Measurements from ENCODE around the gene ROCK1.

The ROCK1 gene

DNA sequence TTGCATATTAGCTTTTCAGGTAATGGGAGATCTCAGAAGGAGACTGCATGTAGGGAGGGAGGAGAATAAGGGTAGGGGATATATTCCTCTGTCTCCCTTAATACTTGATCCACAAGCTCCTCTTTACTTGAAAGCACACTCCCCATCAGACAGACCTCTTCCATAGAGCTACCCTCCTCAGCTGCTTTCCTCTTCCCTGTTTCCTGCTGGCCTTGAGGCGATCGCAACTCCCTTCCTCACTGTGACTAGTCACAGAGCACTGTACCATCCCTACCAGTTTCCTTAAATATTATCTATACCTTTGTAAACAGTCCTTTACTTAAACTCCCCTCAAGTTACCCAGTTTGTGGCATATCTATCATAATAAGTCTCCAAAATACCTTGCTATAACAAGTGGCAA is 10.9 kb downstream of the ROCK1 start:
- no peak overlapping the region for H3K9ac ChIP-seq (ENCODE audit: low read length)
- H3K36me3 ChIP-seq (ENCODE audit: control insufficient read depth, insufficient read depth, low read length), result no peaks in the 10 kb centered on the region
- H3K4me1 ChIP-seq (ENCODE audit: control insufficient read depth, insufficient read depth, low read length), result peaks cover 7% of the 10 kb centered on the region; the same call in 1 of the 2 replicates
- H3K4me3 ChIP-seq (ENCODE audit: low read depth, low read length), result no peak overlapping the region
- H3K9me3 ChIP-seq (ENCODE audit: control insufficient read depth, insufficient read depth, low read depth, low read length), result no peaks in the 10 kb centered on the region
- H3K27me3 ChIP-seq (ENCODE audit: control insufficient read depth, insufficient read depth, low read length), result no peaks in the 10 kb centered on the region
- no peak overlapping the region for H3K27ac ChIP-seq (ENCODE audit: low read depth, low read length)

DNA sequence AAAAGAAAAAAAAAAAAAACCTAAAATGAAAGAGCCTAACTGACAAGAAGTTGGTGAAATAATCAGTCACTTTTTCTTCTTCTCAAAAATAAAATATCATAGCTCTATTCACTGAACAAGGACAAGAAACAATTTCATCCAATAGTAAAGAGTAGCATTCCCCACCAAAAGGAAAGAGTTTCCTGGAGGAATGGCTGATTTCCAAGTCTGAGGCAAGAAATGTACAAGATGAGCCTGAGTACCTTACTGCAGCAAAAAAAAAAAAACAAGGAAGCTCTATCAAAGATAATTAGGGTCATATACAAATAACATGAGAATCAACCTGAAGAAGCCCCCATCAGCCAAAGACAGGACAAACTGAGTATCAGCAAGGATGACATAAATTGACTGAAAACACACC is 11.5 kb downstream of the ROCK1 start:
- no peak overlapping the region for H3K9ac ChIP-seq (ENCODE audit: low read length)
- H3K4me1 ChIP-seq (ENCODE audit: control insufficient read depth, insufficient read depth, low read length), result peaks cover 7% of the 10 kb centered on the region; the same call in 1 of the 2 replicates
- H3K27ac ChIP-seq (ENCODE audit: low read depth, low read length), result no peak overlapping the region
- no peaks in the 10 kb centered on the region for H3K27me3 ChIP-seq (ENCODE audit: control insufficient read depth, insufficient read depth, low read length)
- H3K36me3 ChIP-seq (ENCODE audit: control insufficient read depth, insufficient read depth, low read length), result no peaks in the 10 kb centered on the region
- no peaks in the 10 kb centered on the region for H3K9me3 ChIP-seq (ENCODE audit: control insufficient read depth, insufficient read depth, low read depth, low read length)
- H3K4me3 ChIP-seq (ENCODE audit: low read depth, low read length), result no peak overlapping the region

DNA sequence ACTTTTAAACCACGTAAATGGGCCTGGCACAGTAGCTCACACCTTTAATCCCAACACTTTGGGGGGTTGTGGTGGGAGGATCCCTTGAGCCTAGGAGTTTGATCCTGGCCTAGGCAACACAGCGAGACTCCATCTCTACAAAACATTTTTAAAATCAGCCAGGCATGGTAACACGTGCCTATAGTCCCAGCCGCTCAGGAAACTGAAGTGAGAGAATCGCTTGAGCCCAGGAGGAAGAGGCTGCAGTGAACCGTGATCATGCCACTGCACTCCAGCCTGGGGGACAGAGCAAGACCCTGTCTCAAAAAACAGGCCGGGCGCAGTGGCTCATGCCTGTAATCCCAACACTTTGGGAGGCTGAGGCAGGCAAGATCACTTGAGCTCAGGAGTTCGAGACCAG is 12.2 kb downstream of the ROCK1 start:
- no peak overlapping the region for H3K9ac ChIP-seq (ENCODE audit: low read length)

DNA sequence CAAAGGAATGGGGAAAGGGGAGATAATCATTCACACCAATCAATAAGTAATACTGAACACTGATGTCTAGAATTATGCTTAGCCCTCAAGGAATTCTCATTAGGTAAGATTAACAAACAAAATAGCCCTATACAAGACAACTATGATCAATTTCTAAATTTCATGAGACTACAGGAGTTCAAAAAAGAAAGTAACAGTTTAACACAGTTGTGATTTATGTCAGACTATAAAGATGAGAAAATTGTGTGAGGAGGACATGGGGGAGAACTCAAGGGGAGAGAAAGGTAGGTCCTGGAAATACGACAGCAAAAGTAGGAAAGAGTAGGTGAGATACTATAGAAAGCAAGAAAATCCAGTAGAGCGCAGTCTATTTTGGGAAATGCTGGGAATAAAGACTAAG is 14.9 kb downstream of the ROCK1 start:
- Histone ChIP-seq H3K9me3 (ENCODE audit: control insufficient read depth, insufficient read depth, low read depth, low read length) (no peaks in the 10 kb centered on the region), H3K36me3 (ENCODE audit: control insufficient read depth, insufficient read depth, low read length) (no peaks in the 10 kb centered on the region), H3K4me3 (ENCODE audit: low read depth, low read length) (no peak overlapping the region), H3K27ac (ENCODE audit: low read depth, low read length) (no peak overlapping the region), H3K4me1 (ENCODE audit: control insufficient read depth, insufficient read depth, low read length) (peaks cover 7% of the 10 kb centered on the region; the same call in 1 of the 2 replicates), H3K9ac (ENCODE audit: low read length) (no peak overlapping the region), H3K27me3 (ENCODE audit: control insufficient read depth, insufficient read depth, low read length) (no peaks in the 10 kb centered on the region)

More for the DNA sequence above, 12.2 kb downstream of the ROCK1 start:
- no peaks in the 10 kb centered on the region for H3K9me3 ChIP-seq (ENCODE audit: control insufficient read depth, insufficient read depth, low read depth, low read length)
- H3K27ac ChIP-seq (ENCODE audit: low read depth, low read length), result no peak overlapping the region; the same call in 1 of the 2 replicates
- no peak overlapping the region for H3K4me3 ChIP-seq (ENCODE audit: low read depth, low read length)
- no peaks in the 10 kb centered on the region for H3K27me3 ChIP-seq (ENCODE audit: control insufficient read depth, insufficient read depth, low read length)
- peaks cover 7% of the 10 kb centered on the region; the same call in 1 of the 2 replicates for H3K4me1 ChIP-seq (ENCODE audit: control insufficient read depth, insufficient read depth, low read length)
- H3K36me3 ChIP-seq (ENCODE audit: control insufficient read depth, insufficient read depth, low read length), result no peaks in the 10 kb centered on the region

DNA sequence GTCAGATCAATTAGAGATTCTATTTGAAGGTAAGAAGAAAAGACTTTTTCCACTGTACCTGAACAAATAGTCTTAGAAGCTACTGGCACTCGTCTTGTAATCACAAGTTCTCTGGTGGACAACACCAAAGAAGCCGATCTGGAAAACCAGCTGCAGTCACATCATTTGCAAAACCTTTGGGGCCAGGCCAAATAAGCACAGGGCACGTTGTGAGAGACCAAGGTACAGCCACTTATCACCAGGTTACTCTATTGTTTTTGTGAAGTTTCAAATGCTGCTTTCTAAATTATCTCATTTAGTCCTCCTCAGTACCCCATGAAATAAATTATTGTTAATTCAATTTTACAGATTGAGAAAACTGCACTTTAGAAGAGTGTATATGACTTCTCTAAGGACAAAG is 18.5 kb downstream of the ROCK1 start:
- no peak overlapping the region for H3K4me3 ChIP-seq (ENCODE audit: low read depth, low read length)
- no peaks in the 10 kb centered on the region for H3K27me3 ChIP-seq (ENCODE audit: control insufficient read depth, insufficient read depth, low read length)
- no peaks in the 10 kb centered on the region for H3K9me3 ChIP-seq (ENCODE audit: control insufficient read depth, insufficient read depth, low read depth, low read length)
- H3K27ac ChIP-seq (ENCODE audit: low read depth, low read length), result no peak overlapping the region
- H3K4me1 ChIP-seq (ENCODE audit: control insufficient read depth, insufficient read depth, low read length), result no peaks in the 10 kb centered on the region
- H3K36me3 ChIP-seq (ENCODE audit: control insufficient read depth, insufficient read depth, low read length), result no peaks in the 10 kb centered on the region
- H3K9ac ChIP-seq (ENCODE audit: low read length), result no peak overlapping the region

DNA sequence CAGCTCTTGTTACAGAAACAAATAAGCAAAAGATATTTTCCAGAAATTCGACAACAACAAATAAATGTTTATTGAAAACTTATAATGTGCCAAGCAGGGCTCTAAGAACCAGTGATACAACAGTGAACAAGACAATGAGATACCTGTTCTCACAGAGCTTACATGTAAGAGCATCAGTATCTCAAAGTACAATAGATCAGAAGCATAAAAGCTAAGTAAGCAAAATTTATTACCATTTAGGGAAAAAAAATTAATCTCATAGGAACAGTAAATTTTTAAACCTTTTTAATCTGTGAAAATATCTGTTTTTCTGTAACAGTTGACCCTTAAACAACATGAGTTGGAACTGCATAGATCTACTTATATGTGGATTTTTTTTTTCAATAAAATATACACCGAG is 20.9 kb downstream of the ROCK1 start:
- Histone ChIP-seq H3K9me3 (ENCODE audit: control insufficient read depth, insufficient read depth, low read depth, low read length) (no peaks in the 10 kb centered on the region; the same call in 1 of the 2 replicates), H3K9ac (ENCODE audit: low read length) (no peak overlapping the region), H3K36me3 (ENCODE audit: control insufficient read depth, insufficient read depth, low read length) (no peaks in the 10 kb centered on the region), H3K27me3 (ENCODE audit: control insufficient read depth, insufficient read depth, low read length) (no peaks in the 10 kb centered on the region), H3K4me1 (ENCODE audit: control insufficient read depth, insufficient read depth, low read length) (no peaks in the 10 kb centered on the region), H3K4me3 (ENCODE audit: low read depth, low read length) (no peak overlapping the region), H3K27ac (ENCODE audit: low read depth, low read length) (no peak overlapping the region)

DNA sequence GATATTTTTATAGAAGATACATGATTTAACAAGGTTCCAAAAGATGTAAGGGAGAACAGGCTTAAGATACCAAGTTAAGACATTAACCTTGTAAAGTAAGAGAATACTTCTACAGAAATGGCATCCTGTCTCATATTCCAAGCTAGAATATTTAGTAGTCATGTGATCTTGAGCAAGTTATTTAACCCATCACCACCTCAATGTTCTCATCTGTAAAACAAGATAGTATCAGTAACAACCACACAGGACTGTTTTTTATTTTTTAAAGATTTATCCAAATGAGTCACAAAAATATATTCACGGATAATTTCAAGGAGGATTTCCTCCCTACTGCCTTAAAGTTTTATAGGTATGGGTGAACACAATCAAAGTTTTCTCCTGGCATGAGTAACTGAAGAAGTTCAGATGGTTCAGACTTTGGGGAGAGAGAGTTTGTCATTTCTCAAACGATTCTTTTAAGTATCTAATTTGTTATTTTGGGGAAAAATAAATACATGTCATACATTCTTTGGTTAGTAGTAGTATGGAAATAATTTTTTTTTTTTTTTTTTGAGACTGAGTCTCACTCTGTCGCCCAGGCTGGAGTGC is 25.9 kb downstream of the ROCK1 start:
- Histone ChIP-seq H3K9ac (ENCODE audit: low read length) (no peak overlapping the region), H3K27me3 (ENCODE audit: control insufficient read depth, insufficient read depth, low read length) (no peaks in the 10 kb centered on the region), H3K9me3 (ENCODE audit: control insufficient read depth, insufficient read depth, low read depth, low read length) (peaks cover 7% of the 10 kb centered on the region), H3K27ac (ENCODE audit: low read depth, low read length) (no peak overlapping the region), H3K4me3 (ENCODE audit: low read depth, low read length) (no peak overlapping the region), H3K36me3 (ENCODE audit: control insufficient read depth, insufficient read depth, low read length) (no peaks in the 10 kb centered on the region), H3K4me1 (ENCODE audit: control insufficient read depth, insufficient read depth, low read length) (no peaks in the 10 kb centered on the region)

DNA sequence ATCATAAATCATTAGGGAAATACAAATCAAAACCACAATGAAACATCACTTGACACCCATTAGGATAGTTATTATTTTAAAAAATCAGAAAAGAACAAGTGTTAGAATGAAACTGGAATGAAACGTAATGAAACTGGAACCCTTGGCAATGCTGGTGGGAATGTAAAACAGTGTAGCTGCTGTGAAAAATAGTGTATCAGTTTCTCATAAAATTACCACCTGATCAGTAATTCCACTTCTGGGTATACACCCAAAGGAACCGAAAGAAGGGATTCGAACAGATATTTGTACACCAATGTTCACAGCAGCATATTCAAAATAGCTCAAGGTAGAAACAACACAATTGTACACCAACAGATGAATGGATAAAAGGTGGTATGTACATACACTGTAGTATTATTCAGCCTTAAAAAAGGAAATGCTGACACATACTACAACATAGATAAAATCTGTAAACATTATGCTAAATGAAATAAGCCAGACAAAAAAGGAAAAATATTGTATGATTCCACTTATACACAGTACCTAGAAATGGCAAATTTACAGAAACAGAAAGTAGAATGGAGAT is 27.0 kb downstream of the ROCK1 start:
- H3K36me3 ChIP-seq (ENCODE audit: control insufficient read depth, insufficient read depth, low read length), result no peaks in the 10 kb centered on the region
- no peak overlapping the region for H3K9ac ChIP-seq (ENCODE audit: low read length)
- no peak overlapping the region for H3K27ac ChIP-seq (ENCODE audit: low read depth, low read length)
- H3K4me1 ChIP-seq (ENCODE audit: control insufficient read depth, insufficient read depth, low read length), result no peaks in the 10 kb centered on the region
- H3K4me3 ChIP-seq (ENCODE audit: low read depth, low read length), result no peak overlapping the region
- peaks cover 10% of the 10 kb centered on the region for H3K9me3 ChIP-seq (ENCODE audit: control insufficient read depth, insufficient read depth, low read depth, low read length)
- H3K27me3 ChIP-seq (ENCODE audit: control insufficient read depth, insufficient read depth, low read length), result no peaks in the 10 kb centered on the region

DNA sequence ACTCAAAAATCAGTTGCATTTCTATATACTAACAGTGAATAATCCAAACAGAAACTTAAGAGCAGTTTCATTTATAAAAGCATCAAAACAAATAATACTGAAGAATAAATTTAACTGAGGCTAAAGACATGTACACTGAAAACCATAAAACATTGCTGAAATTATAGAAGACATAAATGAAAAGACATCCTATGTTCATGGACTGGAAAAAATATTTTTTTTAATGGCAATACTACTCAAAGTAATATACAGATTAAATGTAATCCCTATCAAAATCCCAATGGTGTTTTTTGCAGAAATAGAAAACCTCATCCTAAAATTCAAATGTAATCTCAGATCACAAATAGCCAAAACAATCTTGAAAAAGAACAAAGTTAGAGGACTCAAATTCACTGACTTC is 28.6 kb downstream of the ROCK1 start:
- H3K27ac ChIP-seq (ENCODE audit: low read depth, low read length), result no peak overlapping the region
- H3K36me3 ChIP-seq (ENCODE audit: control insufficient read depth, insufficient read depth, low read length), result no peaks in the 10 kb centered on the region
- H3K27me3 ChIP-seq (ENCODE audit: control insufficient read depth, insufficient read depth, low read length), result no peaks in the 10 kb centered on the region
- H3K4me3 ChIP-seq (ENCODE audit: low read depth, low read length), result no peak overlapping the region
- no peaks in the 10 kb centered on the region for H3K4me1 ChIP-seq (ENCODE audit: control insufficient read depth, insufficient read depth, low read length)
- no peak overlapping the region for H3K9ac ChIP-seq (ENCODE audit: low read length)
- peaks cover 10% of the 10 kb centered on the region for H3K9me3 ChIP-seq (ENCODE audit: control insufficient read depth, insufficient read depth, low read depth, low read length)

DNA sequence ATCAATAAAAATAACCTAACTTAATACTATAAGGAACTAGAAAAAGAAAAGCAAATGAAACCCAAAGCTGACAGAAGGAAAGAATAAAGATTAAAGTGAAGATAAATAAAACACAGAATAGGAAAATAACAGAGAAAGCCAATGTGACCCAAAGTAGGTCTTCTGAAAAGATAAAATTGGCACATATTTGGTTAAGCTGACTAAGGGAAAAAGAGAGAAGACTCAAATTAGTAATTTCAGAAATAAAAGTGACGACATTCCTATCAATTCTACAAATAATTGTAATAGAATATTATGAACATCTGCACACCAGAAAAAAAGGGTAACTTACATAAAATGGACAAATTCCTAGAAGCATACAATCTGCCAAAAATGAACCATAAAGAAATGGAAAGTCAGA is 30.2 kb downstream of the ROCK1 start:
- Histone ChIP-seq H3K27me3 (ENCODE audit: control insufficient read depth, insufficient read depth, low read length) (no peaks in the 10 kb centered on the region), H3K27ac (ENCODE audit: low read depth, low read length) (no peak overlapping the region), H3K4me3 (ENCODE audit: low read depth, low read length) (no peak overlapping the region), H3K9ac (ENCODE audit: low read length) (no peak overlapping the region), H3K9me3 (ENCODE audit: control insufficient read depth, insufficient read depth, low read depth, low read length) (peaks cover 10% of the 10 kb centered on the region), H3K36me3 (ENCODE audit: control insufficient read depth, insufficient read depth, low read length) (no peaks in the 10 kb centered on the region), H3K4me1 (ENCODE audit: control insufficient read depth, insufficient read depth, low read length) (no peaks in the 10 kb centered on the region)

DNA sequence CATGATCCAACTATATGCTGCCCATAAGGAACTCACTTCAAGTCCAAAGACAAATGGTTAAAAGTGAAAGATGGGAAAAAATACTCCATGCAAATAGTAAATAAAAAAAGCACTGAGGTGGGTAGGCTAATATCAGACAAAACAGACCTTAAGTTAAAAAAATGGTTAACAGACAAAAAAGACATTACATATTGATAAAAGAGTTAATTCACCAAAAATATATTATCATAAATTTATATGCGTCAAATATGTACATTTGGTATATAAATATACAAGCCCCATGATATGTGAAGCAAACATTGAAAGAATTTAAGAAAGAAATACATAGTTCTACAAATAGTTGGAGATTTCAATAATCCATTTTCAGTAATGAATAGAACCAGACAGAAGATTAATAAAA is 31.0 kb downstream of the ROCK1 start:
- Histone ChIP-seq H3K9me3 (ENCODE audit: control insufficient read depth, insufficient read depth, low read depth, low read length) (peaks cover 10% of the 10 kb centered on the region), H3K4me1 (ENCODE audit: control insufficient read depth, insufficient read depth, low read length) (no peaks in the 10 kb centered on the region), H3K27me3 (ENCODE audit: control insufficient read depth, insufficient read depth, low read length) (no peaks in the 10 kb centered on the region), H3K27ac (ENCODE audit: low read depth, low read length) (no peak overlapping the region), H3K36me3 (ENCODE audit: control insufficient read depth, insufficient read depth, low read length) (no peaks in the 10 kb centered on the region), H3K9ac (ENCODE audit: low read length) (no peak overlapping the region), H3K4me3 (ENCODE audit: low read depth, low read length) (no peak overlapping the region)
